HTERT RPE-1 (cell line): ENCODE measurements around the gene KCTD7.
"Not testable (repeated sequence)": the region's sequence is repeated elsewhere in the genome, so short reads cannot be mapped to it uniquely, and the experiment has no call there.

Source experiments
- in situ Hi-C: fragments of 300-500 bp; cut with MboI; formaldehyde crosslinking; loops from 4 replicates; pipeline ENCODE4 v1.14.3; 2020; ENCODE audit warnings: low sequenced_read_pairs

Gene KCTD7

GRCh38 chr7:66653719-66654274, 25.1 kb downstream of the KCTD7 start:
- in situ Hi-C loops: not testable (repeated sequence)

- in situ Hi-C loops: no loop called here
Measured at GRCh38 chr7:66654275-66655112, 25.8 kb downstream of the KCTD7 start.

- in situ Hi-C loops: not testable (repeated sequence)
Measured at GRCh38 chr7:66655113-66655806, 26.6 kb downstream of the KCTD7 start.

- in situ Hi-C loops: not testable (repeated sequence)
Measured at GRCh38 chr7:66655826-66656485, 27.3 kb downstream of the KCTD7 start.

- in situ Hi-C loops: no loop called here
Measured at GRCh38 chr7:66657798-66658197, 29.1 kb downstream of the KCTD7 start.

- in situ Hi-C loops: no loop called here
Measured at GRCh38 chr7:66662646-66663264, 34.1 kb downstream of the KCTD7 start.

- in situ Hi-C loops: no loop called here
Measured at GRCh38 chr7:66664590-66665293, 36.1 kb downstream of the KCTD7 start.

- in situ Hi-C loops: no loop called here
Measured at GRCh38 chr7:66666313-66666952, 37.8 kb downstream of the KCTD7 start.

GRCh38 chr7:66667023-66667728, 38.5 kb downstream of the KCTD7 start:
- in situ Hi-C loops: no loop called here

- in situ Hi-C loops: no loop called here
Measured at GRCh38 chr7:66668112-66668511, 39.4 kb downstream of the KCTD7 start.

- in situ Hi-C loops: no loop called here
Measured at GRCh38 chr7:66668677-66669076, 40.0 kb downstream of the KCTD7 start.

- in situ Hi-C loops: no loop called here
Measured at GRCh38 chr7:66669088-66669487, 40.4 kb downstream of the KCTD7 start.

GRCh38 chr7:66669496-66669895, 40.8 kb downstream of the KCTD7 start:
- in situ Hi-C loops: no loop called here

- in situ Hi-C loops: no loop called here
Measured at GRCh38 chr7:66671034-66671433, 42.4 kb downstream of the KCTD7 start.

GRCh38 chr7:66671486-66671885, 42.8 kb downstream of the KCTD7 start:
- in situ Hi-C loops: not testable (repeated sequence)

- in situ Hi-C loops: not testable (repeated sequence)
Measured at GRCh38 chr7:66672432-66673123, 43.9 kb downstream of the KCTD7 start.

GRCh38 chr7:66673124-66673640, 44.5 kb downstream of the KCTD7 start:
- in situ Hi-C loops: not testable (repeated sequence)

GRCh38 chr7:66679633-66680244, 51.1 kb downstream of the KCTD7 start:
- in situ Hi-C loops: no loop called here
